Fibroblast of skin of right biceps (primary cell): ENCODE results near the gene PTPRN2.
"Not testable (repeated sequence)": the region's sequence is repeated elsewhere in the genome, so short reads cannot be mapped to it uniquely, and the experiment has no call there.

Experiments
- DNase-seq: peaks from one replicate; pipeline ENCODE4 v3.0.0-alpha.2; 2013

PTPRN2 gene

DNA sequence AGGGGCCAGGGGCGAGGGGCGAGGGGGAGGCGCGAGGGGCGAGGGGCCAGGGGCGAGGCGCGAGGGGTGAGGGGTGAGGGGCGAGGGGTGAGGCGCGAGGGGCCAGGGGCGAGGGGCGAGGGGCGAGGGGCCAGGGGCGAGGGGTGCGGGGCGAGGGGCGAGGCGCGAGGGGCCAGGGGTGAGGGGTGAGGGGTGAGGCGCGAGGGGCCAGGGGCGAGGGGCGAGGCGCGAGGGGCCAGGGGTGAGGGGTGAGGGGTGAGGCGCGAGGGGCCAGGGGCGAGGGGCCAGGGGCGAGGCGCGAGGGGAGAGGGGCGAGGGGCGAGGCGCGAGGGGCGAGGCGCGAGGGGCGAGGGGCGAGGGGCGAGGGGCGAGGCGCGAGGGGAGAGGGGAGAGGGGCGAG lies 192.3 kb downstream of the PTPRN2 start:
- DNase-seq, result no peak

DNA sequence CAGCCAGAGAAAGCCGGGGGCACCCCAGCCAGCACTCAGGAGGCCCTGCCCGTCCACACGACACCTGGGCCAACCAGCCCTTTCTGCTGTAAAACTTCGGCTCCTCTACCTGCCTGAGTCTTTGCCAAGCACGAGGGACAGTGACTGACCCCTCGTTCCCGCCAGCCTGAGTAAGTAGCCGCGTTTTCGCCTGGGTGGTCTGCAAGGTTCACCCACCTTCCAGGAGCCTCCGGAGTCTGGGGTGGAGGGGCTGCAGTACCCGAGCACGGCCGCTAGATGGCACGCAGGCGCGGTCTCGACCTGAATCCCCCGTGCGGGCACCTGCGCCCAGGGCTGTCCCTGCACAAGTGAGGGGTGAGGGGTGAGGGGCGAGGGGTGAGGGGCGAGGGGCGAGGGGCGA lies 192.7 kb downstream of the PTPRN2 start:
- DNase-seq, result no peak

- DNase-seq, result no peak
These were observed 193.5 kb downstream of the PTPRN2 start for GRCh38 chr7:158393926-158394625.

- DNase-seq, result no peak
These were observed 195.4 kb downstream of the PTPRN2 start for GRCh38 chr7:158392251-158392650.

DNA sequence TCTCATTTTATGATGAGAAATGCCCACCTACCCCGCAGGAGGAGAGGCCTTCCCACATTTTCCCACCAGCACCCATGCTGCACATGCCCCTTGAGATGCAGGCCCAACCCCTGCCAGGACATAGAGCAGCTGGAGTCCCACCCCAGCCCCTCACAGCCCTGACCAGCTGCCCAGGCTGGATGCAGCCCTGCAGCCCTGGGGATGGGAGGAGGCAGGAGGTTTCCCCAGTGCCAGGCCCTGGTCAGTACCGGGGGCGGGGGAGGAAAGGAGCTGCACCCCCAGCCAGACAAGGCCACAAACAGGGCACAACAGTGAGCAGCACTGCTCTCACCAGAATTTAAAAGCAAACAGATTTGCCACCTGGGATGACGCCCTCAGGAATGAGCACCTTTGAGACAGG lies 196.1 kb downstream of the PTPRN2 start:
- DNase-seq, result no peak

DNA sequence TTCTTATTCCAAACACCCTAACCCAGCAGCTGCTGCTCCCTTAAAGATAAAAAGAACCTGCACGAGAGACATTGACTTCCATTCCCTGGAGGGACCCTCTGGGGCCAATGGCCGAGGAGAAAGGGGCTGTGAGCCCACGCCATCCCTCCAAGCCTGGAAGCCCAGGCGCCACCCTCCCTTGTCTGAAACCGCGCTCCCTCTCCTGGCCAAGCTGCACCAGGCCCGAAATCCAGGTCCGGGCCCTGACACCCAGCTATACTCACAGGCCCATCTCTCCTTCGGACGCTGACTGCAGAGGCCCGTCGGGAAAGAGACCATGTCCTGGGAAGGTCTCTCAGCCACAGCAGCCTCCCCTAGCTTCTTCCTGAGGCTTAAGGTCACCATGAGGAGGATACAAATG lies 196.5 kb downstream of the PTPRN2 start:
- DNase-seq, result no peak

- DNase-seq, result no peak
These were observed 197.2 kb downstream of the PTPRN2 start for GRCh38 chr7:158390460-158390859.

- DNase-seq, result no peak
These were observed 197.9 kb downstream of the PTPRN2 start for GRCh38 chr7:158389514-158390425.

DNA sequence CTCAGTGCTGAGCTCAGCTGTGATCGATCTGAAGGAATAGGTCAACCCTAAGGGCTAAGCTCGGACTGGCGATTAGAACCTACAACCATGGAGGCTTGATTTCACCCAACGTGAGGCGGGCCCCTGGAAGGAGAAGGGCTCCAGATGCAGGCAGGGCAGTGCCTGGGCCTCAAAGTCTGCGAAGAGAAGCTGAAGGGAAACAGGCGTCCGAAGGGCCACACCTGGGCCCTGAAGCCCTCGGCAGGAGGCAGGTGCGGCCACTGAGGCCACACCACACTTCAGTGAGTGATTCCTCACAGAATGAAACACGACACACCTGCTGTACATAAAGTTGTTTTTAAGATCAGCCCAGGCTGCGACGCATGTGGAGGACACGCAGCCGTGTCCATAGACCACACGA lies 198.7 kb downstream of the PTPRN2 start:
- no peak for DNase-seq

DNA sequence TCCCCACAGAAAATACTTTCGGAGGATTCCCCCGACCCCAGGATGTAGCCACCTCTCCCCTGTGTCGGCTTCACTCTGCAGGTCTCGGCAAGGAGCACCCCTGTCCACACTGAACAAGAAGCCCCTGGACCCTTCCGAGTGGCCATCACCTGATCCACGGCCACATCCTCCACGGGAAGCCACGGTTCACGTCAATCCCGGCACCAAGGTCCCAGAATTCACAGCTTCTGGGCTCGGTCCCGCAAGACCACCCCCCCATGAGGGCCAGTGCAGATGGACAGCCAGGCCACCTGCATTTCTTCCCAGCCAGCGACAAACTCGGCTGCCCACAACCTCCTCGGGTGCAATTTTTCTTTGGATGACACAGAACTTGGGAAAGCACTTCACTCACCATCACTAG lies 199.6 kb downstream of the PTPRN2 start:
- no peak for DNase-seq

GRCh38 chr7:158387546-158387891 lies 200.1 kb downstream of the PTPRN2 start:
- DNase-seq, result no peak

DNA sequence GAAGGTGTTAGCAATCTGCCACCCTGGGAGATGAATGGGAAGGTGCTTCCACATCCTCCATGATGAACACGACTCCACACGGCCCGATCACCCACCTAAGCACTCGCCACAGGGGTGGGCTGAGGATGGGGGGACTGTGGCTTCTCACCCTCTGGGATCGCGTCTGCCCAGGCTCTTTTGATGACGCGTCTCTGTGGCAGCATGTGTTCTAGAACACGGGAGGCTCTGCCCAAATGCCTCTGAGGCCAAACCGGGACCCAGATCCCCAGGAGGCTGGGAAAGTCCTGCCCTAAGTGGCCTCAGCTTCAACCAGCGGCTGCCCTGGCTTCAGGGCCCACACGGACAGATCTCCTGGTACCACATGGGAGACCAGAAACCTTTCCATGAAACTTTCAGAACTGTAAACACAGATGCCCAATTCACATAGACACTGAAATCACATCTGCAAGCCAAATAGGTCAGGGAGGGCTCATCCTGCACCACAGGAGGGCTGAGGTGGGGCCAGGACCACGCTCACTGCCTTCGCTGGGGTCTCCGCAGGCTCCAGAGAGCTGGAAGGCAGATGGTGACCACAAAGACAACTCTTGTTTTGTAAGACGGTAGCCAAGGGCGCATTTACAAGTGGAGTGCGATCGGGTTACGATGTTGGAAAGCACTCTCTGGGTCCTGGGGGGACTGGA lies 200.6 kb downstream of the PTPRN2 start:
- no peak for DNase-seq

GRCh38 chr7:158386355-158386618 lies 201.3 kb downstream of the PTPRN2 start:
- DNase-seq, result no peak

GRCh38 chr7:158385496-158386354 lies 201.9 kb downstream of the PTPRN2 start:
- not testable (repeated sequence) for DNase-seq

- no peak for DNase-seq
These were observed 202.9 kb downstream of the PTPRN2 start for GRCh38 chr7:158384746-158385145.

GRCh38 chr7:158383665-158384064 lies 204.0 kb downstream of the PTPRN2 start:
- DNase-seq, result no peak

- DNase-seq, result no peak
These were observed 205.0 kb downstream of the PTPRN2 start for GRCh38 chr7:158382363-158383254.

- no peak for DNase-seq
These were observed 205.7 kb downstream of the PTPRN2 start for GRCh38 chr7:158381956-158382355.

DNA sequence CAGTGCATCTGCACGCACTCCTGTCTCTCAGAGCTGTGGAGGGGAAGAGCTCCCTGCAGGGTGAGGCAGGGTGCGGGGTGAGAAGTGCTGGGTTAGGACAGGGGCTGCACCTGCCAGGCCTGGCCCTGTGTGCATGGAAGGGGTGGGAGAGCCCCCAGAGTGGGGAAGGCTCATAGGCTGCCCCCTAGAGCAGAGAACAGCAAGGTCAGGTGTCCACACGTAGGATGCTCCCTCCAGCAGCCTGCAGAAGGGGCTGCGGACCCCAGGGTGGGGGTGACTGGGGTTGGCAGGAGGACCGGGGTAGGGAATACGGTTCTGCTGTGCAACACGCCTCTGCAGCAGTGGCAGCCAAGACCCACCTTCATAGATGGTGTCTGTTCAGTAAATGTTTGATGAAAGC lies 208.6 kb downstream of the PTPRN2 start:
- DNase-seq, result no peak

- no peak for DNase-seq
These were observed 209.6 kb downstream of the PTPRN2 start for GRCh38 chr7:158377800-158378623.

DNA sequence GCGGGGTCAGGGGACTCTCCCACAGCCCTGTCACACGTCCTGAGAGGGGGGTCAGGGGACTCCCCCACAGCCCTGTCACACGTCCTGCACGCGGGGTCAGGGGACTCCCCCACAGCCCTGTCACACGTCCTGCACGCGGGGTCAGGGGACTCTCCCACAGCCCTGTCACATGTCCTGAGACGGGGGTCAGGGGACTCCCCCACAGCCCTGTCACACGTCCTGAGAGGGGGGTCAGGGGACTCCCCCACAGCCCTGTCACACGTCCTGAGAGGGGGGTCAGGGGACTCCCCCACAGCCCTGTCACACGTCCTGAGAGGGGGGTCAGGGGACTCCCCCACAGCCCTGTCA lies 210.8 kb downstream of the PTPRN2 start:
- not testable (repeated sequence) for DNase-seq
